ENCODE data around the gene PHYKPL. TPM values are rescaled to one million over a fixed set of nuclear protein-coding genes. Genes with fewer than 3 reads are reported as not detected.
A peak's percentile ranks its signal among the peaks of the same experiment; 100 is the strongest.

PHYKPL gene
- total RNA-seq, 1 experiment from 2014 or later: 48.8 TPM

- H3K27me3 Mint-ChIP-seq (ENCODE audit: low read depth): no peaks in the 10 kb centered on the region
- WGBS (ENCODE audit: extremely low coverage, insufficient read length, low lambda C conversion rate): no CpG with 5 or more reads among the region's 3 CpGs
- no peak overlapping the region for H3K18ac ChIP-seq (ENCODE audit: insufficient read length, low read depth, low read length)
- peaks cover 2% of the 10 kb centered on the region; the same call in 1 of the 2 replicates for H3K4me1 ChIP-seq (ENCODE audit: insufficient read depth, low read length)
- H3K9me3 Mint-ChIP-seq: no peaks in the 10 kb centered on the region
- H2BK120ac ChIP-seq (ENCODE audit: low read depth, low read length, poor library complexity, severe bottlenecking): no peak overlapping the region
- H3K23ac ChIP-seq (ENCODE audit: insufficient read length, low read depth, low read length): no peak overlapping the region
- no peak overlapping the region for H3K56ac ChIP-seq (ENCODE audit: insufficient read length, low read depth, low read length)
- no peak overlapping the region for H3K4me2 ChIP-seq (ENCODE audit: insufficient read depth, insufficient read length, low read length)
- H4K20me1 ChIP-seq (ENCODE audit: control insufficient read depth, insufficient read depth, insufficient read length): peaks cover 3% of the 10 kb centered on the region
- DNase-seq: no peak
- no peak overlapping the region for H2BK20ac ChIP-seq (ENCODE audit: low read depth, low read length, poor library complexity, severe bottlenecking)
- H3K23me2 ChIP-seq (ENCODE audit: insufficient read length, low read depth, low read length, poor library complexity, severe bottlenecking): no peaks in the 10 kb centered on the region
- H3K9ac ChIP-seq (ENCODE audit: extremely low read depth, insufficient read length, low read length): no peak overlapping the region
- H2BK15ac ChIP-seq (ENCODE audit: low read depth, low read length): no peak overlapping the region
- H3K4me3 Mint-ChIP-seq: no peak overlapping the region
- H3T11ph ChIP-seq (ENCODE audit: low read length): no peak overlapping the region
- no peak overlapping the region for H2AFZ ChIP-seq (ENCODE audit: low read length)
- no peaks in the 10 kb centered on the region for H3K27me3 ChIP-seq (ENCODE audit: insufficient read depth, low read length)
- no peak overlapping the region for H3K27ac ChIP-seq (ENCODE audit: insufficient read length, low read depth, low read length)
- H3K79me1 ChIP-seq (ENCODE audit: insufficient read depth, low read depth, low read length, poor library complexity, severe bottlenecking): no peaks in the 10 kb centered on the region
- peaks cover 23 to 75% (median 55%) of the 10 kb centered on the region in 3 experiments; a peak in 6 of 7 replicates for H3K36me3 Mint-ChIP-seq (ENCODE audit: insufficient read depth in 1 of 3, low read depth in 3 of 3)
- TF ChIP-seq CTCF (conservative IDR thresholded peaks at IDR 0.05): no peak
- H2BK5ac ChIP-seq (ENCODE audit: insufficient read length, low read length): no peak overlapping the region
- no peak overlapping the region for H4K91ac ChIP-seq (ENCODE audit: insufficient read length, low read depth, low read length)
- peak overlapping the region in 1 of 3 experiments; percentile 14; a peak in 2 of 7 replicates for H3K27ac Mint-ChIP-seq
- H3K14ac ChIP-seq (ENCODE audit: insufficient read depth, low read length): no peak overlapping the region
- no peak overlapping the region for H2BK12ac ChIP-seq (ENCODE audit: insufficient read length, low read depth, low read length)
- no peak overlapping the region for H2AK5ac ChIP-seq (ENCODE audit: insufficient read length, low read length)
- no peak overlapping the region for H3K4ac ChIP-seq (ENCODE audit: low read depth, low read length)
- peaks cover 19 to 20% of the 10 kb centered on the region in 2 experiments for H3K4me1 Mint-ChIP-seq
- H4K8ac ChIP-seq (replicated peaks; ENCODE audit: insufficient read length, low read depth, low read length): no peak overlapping the region
- no peaks in the 10 kb centered on the region for H3K9me3 ChIP-seq (ENCODE audit: control insufficient read depth, low read depth, low read length)
- H3K79me2 ChIP-seq (ENCODE audit: insufficient read depth, low read length): no peaks in the 10 kb centered on the region
- H4K5ac ChIP-seq (ENCODE audit: insufficient read length, low read depth, low read length): no peak overlapping the region
These were observed 11.3 kb downstream of the PHYKPL start for GRCh38 chr5:178221282-178221681.
